HepG2 (cell line): ENCODE data around the gene SLC22A13. TPM values are rescaled to one million over a fixed set of nuclear protein-coding genes. Genes with fewer than 3 reads are reported as not detected.

ENCODE experiments used
- ATAC-seq: fragments of 200-7000 bp; cut with Tn5 transposase; 3 replicates; pipeline ENCODE4 v1.9.1; 2020; ENCODE audit warnings: mild to moderate bottlenecking, moderate library complexity
- BruUV-seq: library from RNA; stranded (reverse); fragments of 400-500 nt; replicated peaks from 2 replicates; lab custom pipeline; 2021; lab: Mats Ljungman, UMichigan
- CTCF ChIA-PET: fragments of 300-600 bp; formaldehyde crosslinking; extraction: SDS; loops from one replicate; lab custom pipeline; 2021; ENCODE audit warnings: low total read pairs, inconsistent platforms, low intra/inter-chr PET ratio; lab: Yijun Ruan, JAX
- POLR2A ChIA-PET: fragments of 350-600 bp; sonication (Branson Sonifier 250); formaldehyde crosslinking; loops from one replicate; lab custom pipeline; 2020; ENCODE audit warnings: antibody characterized with exemption, inconsistent platforms; lab: Yijun Ruan, JAX
- DNase-seq: peaks from one replicate; pipeline ENCODE4 v3.0.0-alpha.2; 2015; ENCODE audit warnings: low spot score
- FAIRE-seq: peaks from 3 replicates; lab custom pipeline; 2011; peaks lifted over from hg19 to GRCh38; lab: Jason Lieb, UNC
- H2AFZ ChIP-seq: one replicate; pipeline ENCODE4 v1.6.1; 2011; ENCODE audit warnings: low read length, inconsistent platforms
- H3K27ac ChIP-seq: fragments of 300-600 bp; 3 replicates; pipeline ENCODE4 v1.8.0; 2011; ENCODE audit warnings: mixed run types, mild to moderate bottlenecking, mixed read lengths, low read length, inconsistent platforms; ENCODE audit not compliant: insufficient read depth; ENCODE audit errors: extremely low read length
- H3K27me3 ChIP-seq, 2 experiments: fragments of 200-600 bp in 1 of 2; 2 replicates in 1 of 2; 3 replicates in 1 of 2; pipeline versions ENCODE4 v1.6.0 to v1.8.0; 2011; ENCODE audit warnings: low read length in 2 of 2, mild to moderate bottlenecking in 2 of 2, moderate library complexity in 2 of 2, inconsistent platforms in 1 of 2; ENCODE audit not compliant: insufficient read depth in 2 of 2, control insufficient read depth in 1 of 2
- H3K36me3 ChIP-seq, 2 experiments: fragments of 200-600 bp in 1 of 2; replicated peaks in 1 of 2; 2 replicates in 1 of 2; 3 replicates in 1 of 2; pipeline versions ENCODE4 v1.5.1 to v1.8.0; 2011; ENCODE audit warnings: low read length in 2 of 2, inconsistent platforms in 1 of 2; ENCODE audit not compliant: insufficient read depth in 2 of 2, control insufficient read depth in 1 of 2
- H3K4me1 ChIP-seq: 2 replicates; pipeline ENCODE4 v1.5.1; 2012; ENCODE audit warnings: low read length, inconsistent platforms; ENCODE audit not compliant: insufficient read depth
- H3K4me2 ChIP-seq: 2 replicates; pipeline ENCODE4 v1.6.0; 2011; ENCODE audit warnings: low read depth, low read length, inconsistent platforms
- H3K4me3 ChIP-seq, 3 experiments: fragments of 200-600 bp in 1 of 3; sonication (generic), shearing (Covaris generic) in 1 of 3; replicated peaks in 1 of 3; 2 replicates each; pipeline ENCODE4 v1.5.1; 2011 to 2016; ENCODE audit warnings: low read length in 3 of 3, inconsistent platforms in 2 of 3, low read depth in 2 of 3, mild to moderate bottlenecking in 2 of 3, control low read depth in 1 of 3, mixed read lengths in 1 of 3; ENCODE audit not compliant: insufficient read depth in 1 of 3
- H3K79me2 ChIP-seq: one replicate; pipeline ENCODE4 v1.6.1; 2011; ENCODE audit warnings: low read length, inconsistent platforms; ENCODE audit not compliant: insufficient read depth
- H3K9ac ChIP-seq: 2 replicates; pipeline ENCODE4 v1.6.0; 2011; ENCODE audit warnings: mild to moderate bottlenecking, low read depth, low read length, inconsistent platforms; ENCODE audit not compliant: insufficient read depth
- H3K9me3 ChIP-seq: 2 replicates; pipeline ENCODE4 v1.5.1; 2012; ENCODE audit warnings: mild to moderate bottlenecking, low read length
- H4K20me1 ChIP-seq: 2 replicates; pipeline ENCODE4 v1.6.0; 2011; ENCODE audit warnings: inconsistent platforms, mild to moderate bottlenecking, low read length, moderate library complexity; ENCODE audit not compliant: insufficient read depth
- CREBL2 ChIP-seq: sonication (generic); formaldehyde crosslinking; IDR thresholded peaks from 2 replicates; pipeline ENCODE4 v1.8.1; 2023; ENCODE audit warnings: missing genetic modification reagents, mild to moderate bottlenecking, borderline replicate concordance
- GATAD2A ChIP-seq: IDR thresholded peaks from 2 replicates; pipeline ENCODE4 v1.6.1; 2016
- NCOA5 ChIP-seq: sonication (generic); formaldehyde crosslinking; IDR thresholded peaks from 2 replicates; pipeline ENCODE4 v1.4.0; 2020; ENCODE audit warnings: missing genetic modification reagents
- RARG ChIP-seq: sonication (generic); formaldehyde crosslinking; IDR thresholded peaks from 2 replicates; pipeline ENCODE4 v1.4.0; 2020; ENCODE audit warnings: low read depth, mild to moderate bottlenecking, missing genetic modification reagents
- REPIN1 ChIP-seq: sonication (generic); formaldehyde crosslinking; IDR thresholded peaks from 2 replicates; pipeline ENCODE4 v1.8.0; 2022; ENCODE audit warnings: missing genetic modification reagents, low read depth, mild to moderate bottlenecking, borderline replicate concordance
- SIX1 ChIP-seq: sonication (generic); formaldehyde crosslinking; IDR thresholded peaks from 2 replicates; pipeline ENCODE4 v1.4.0; 2020; ENCODE audit warnings: missing genetic modification reagents, borderline replicate concordance
- TFAP4 ChIP-seq: sonication (generic); IDR thresholded peaks from 2 replicates; pipeline ENCODE4 v1.6.1; 2016; ENCODE audit warnings: low read depth, borderline replicate concordance
- ZNF232 ChIP-seq: sonication (generic); formaldehyde crosslinking; IDR thresholded peaks from 2 replicates; pipeline ENCODE4 v1.4.0; 2020; ENCODE audit warnings: missing genetic modification reagents, borderline replicate concordance
- ZNF296 ChIP-seq: sonication (generic); formaldehyde crosslinking; conservative IDR thresholded peaks from 2 replicates; pipeline ENCODE4 v1.5.0; 2020; ENCODE audit warnings: mild to moderate bottlenecking, missing genetic modification reagents
- ZNF337 ChIP-seq: sonication (generic); formaldehyde crosslinking; IDR thresholded peaks from 2 replicates; pipeline ENCODE4 v1.5.1; 2020; ENCODE audit warnings: missing genetic modification reagents, low read depth, mild to moderate bottlenecking, borderline replicate concordance
- WGBS: methylation state at CpG from one replicate; pipeline ENCODE4 v1.1.6; 2017; ENCODE audit warnings: low lambda C conversion rate; 5-methylcytosine and 5-hydroxymethylcytosine counted together
- in situ Hi-C: cut with HindIII; loops from 2 replicates; pipeline ENCODE4 v1.10.0; 2017; ENCODE audit warnings: low pct_unique_long_range_greater_than_20kb; ENCODE audit not compliant: extremely low pct_ligation_motif_present
- intact Hi-C: fragments of 100-400 bp; cut with micrococcal nuclease; formaldehyde crosslinking; loops from one replicate; pipeline ENCODE4 v1.10.0; 2022; ENCODE audit not compliant: unreplicated experiment
- polyA plus RNA-seq, 8 experiments: library from polyadenylated mRNA; depleted of rRNA in 3 of 8; stranded (reverse) in 7 of 8; unstranded in 1 of 8; fragments of >200 nt; fragmentation: Illumina TruSeq in 4 of 8; extraction: Trizol in 4 of 8; gene quantifications; 2 replicates each; pipeline versions ENCODE4 v1.2.1 to v1.2.3, GENCODE V29; 2011 to 2016; ENCODE audit warnings: low read depth in 4 of 8, missing spikeins in 1 of 8, mixed read lengths in 1 of 8; ENCODE audit not compliant: insufficient read depth in 1 of 8
- total RNA-seq, 5 experiments: library from RNA; depleted of rRNA; stranded (reverse); fragments of >200 nt; fragmentation: Illumina TruSeq; extraction: Trizol; gene quantifications; 2 replicates each; pipeline ENCODE4 v1.2.3, GENCODE V29; 2016; ENCODE audit warnings: low read depth in 1 of 5
- TF ChIP-seq, protein P1 (sequence below): sonication (generic); formaldehyde crosslinking; IDR thresholded peaks from 2 replicates; pipeline ENCODE4 v1.4.0; 2020; ENCODE audit warnings: missing genetic modification reagents
- TF ChIP-seq, protein P2 (sequence below): sonication (generic); formaldehyde crosslinking; IDR thresholded peaks from 2 replicates; pipeline ENCODE4 v1.5.1; 2020; ENCODE audit warnings: missing genetic modification reagents, mild to moderate bottlenecking, borderline replicate concordance

Gene SLC22A13
- total and polyA plus RNA-seq, 2 of the 13 experiments (the other 11 are each of a cell fraction or from before 2014, with no cell fraction given), result 0.20 TPM; not detected in 1

- Histone ChIP-seq H3K4me3 (no peak overlapping the region), H2AFZ (no peak overlapping the region), H3K9me3 (no peaks in the 10 kb centered on the region)
- ATAC-seq, result no peak
- TF ChIP-seq ZNF296 (CRISPR knock-in tag), result no peak
- no peak for TF ChIP-seq RARG (CRISPR knock-in tag)
- no peak for TF ChIP-seq SIX1 (CRISPR knock-in tag)
- TF ChIP-seq ZNF337 (CRISPR knock-in tag), result no peak
- TF ChIP-seq TFAP4, result no peak
- TF ChIP-seq, protein P1, sequence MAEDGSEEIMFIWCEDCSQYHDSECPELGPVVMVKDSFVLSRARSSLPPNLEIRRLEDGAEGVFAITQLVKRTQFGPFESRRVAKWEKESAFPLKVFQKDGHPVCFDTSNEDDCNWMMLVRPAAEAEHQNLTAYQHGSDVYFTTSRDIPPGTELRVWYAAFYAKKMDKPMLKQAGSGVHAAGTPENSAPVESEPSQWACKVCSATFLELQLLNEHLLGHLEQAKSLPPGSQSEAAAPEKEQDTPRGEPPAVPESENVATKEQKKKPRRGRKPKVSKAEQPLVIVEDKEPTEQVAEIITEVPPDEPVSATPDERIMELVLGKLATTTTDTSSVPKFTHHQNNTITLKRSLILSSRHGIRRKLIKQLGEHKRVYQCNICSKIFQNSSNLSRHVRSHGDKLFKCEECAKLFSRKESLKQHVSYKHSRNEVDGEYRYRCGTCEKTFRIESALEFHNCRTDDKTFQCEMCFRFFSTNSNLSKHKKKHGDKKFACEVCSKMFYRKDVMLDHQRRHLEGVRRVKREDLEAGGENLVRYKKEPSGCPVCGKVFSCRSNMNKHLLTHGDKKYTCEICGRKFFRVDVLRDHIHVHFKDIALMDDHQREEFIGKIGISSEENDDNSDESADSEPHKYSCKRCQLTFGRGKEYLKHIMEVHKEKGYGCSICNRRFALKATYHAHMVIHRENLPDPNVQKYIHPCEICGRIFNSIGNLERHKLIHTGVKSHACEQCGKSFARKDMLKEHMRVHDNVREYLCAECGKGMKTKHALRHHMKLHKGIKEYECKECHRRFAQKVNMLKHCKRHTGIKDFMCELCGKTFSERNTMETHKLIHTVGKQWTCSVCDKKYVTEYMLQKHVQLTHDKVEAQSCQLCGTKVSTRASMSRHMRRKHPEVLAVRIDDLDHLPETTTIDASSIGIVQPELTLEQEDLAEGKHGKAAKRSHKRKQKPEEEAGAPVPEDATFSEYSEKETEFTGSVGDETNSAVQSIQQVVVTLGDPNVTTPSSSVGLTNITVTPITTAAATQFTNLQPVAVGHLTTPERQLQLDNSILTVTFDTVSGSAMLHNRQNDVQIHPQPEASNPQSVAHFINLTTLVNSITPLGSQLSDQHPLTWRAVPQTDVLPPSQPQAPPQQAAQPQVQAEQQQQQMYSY, result no peak
- no peak for TF ChIP-seq NCOA5 (CRISPR knock-in tag)
- TF ChIP-seq, protein P2, sequence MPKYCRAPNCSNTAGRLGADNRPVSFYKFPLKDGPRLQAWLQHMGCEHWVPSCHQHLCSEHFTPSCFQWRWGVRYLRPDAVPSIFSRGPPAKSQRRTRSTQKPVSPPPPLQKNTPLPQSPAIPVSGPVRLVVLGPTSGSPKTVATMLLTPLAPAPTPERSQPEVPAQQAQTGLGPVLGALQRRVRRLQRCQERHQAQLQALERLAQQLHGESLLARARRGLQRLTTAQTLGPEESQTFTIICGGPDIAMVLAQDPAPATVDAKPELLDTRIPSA (CRISPR knock-in tag), result no peak
- no peak for TF ChIP-seq ZNF232 (CRISPR knock-in tag)
- TF ChIP-seq CREBL2 (CRISPR knock-in tag), result no peak
- no peak for TF ChIP-seq GATAD2A (CRISPR knock-in tag)
- no peak for TF ChIP-seq REPIN1 (CRISPR knock-in tag)
- TF ChIP-seq, all 625 proteins: peak for 0
- FAIRE-seq (no peak), DNase-seq (no peak)
- H3K4me1 ChIP-seq, result no peaks in the 10 kb centered on the region
- POLR2A ChIA-PET, result no interaction called here
- in situ Hi-C loops, result no loop called here
- no peaks in the 10 kb centered on the region for H4K20me1 ChIP-seq
- no peak overlapping the region for H3K4me2 ChIP-seq
- WGBS, result 43% methylated on average over 2 of the region's 3 CpGs
- CTCF ChIA-PET, result no interaction called here
- no peak overlapping the region for H3K27ac ChIP-seq
- intact Hi-C loops, result no loop called here
- H3K9ac ChIP-seq, result no peak overlapping the region
- H3K27me3 ChIP-seq, result peaks cover 12 to 74% of the 10 kb centered on the region in 2 experiments
- H3K36me3 ChIP-seq, result no peaks in the 10 kb centered on the region
- no peaks in the 10 kb centered on the region for H3K79me2 ChIP-seq
- BruUV-seq, result no TSS peak
Measured at GRCh38 chr3:38312356-38312755, 46.7 kb downstream of the SLC22A13 start.
